HG03060 (cell line): Measurements from ENCODE around the gene MYLK4.
A peak's percentile ranks its signal among the peaks of the same experiment; 100 is the strongest.

Source experiments
- ATAC-seq: cut with Tn5 transposase; IDR thresholded peaks from one replicate; pipeline ENCODE4 v1.9.1; 2021; ENCODE audit warnings: low read depth, moderate number of reproducible peaks; ENCODE audit not compliant: unreplicated experiment

Gene MYLK4

DNA sequence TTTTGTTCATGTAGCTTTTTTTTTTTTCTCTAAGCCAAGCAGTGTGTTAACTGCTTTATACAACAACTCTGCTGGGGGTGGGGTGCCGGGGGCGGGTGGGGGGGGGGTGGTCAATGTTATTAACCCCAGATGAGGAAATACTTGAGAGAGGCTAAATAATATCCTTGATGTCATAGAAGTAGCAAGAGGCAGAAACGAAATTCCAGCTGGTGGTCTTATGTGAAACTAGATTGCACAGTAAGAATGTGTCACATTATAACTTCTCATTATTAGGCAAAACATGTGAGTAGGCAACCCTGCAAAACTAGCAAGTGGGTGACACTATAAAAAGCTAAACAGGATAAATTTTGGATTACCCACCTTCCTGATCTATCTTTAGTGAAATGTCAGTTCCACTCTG, 12.8 kb downstream of the MYLK4 start:
- ATAC-seq, result no peak

DNA sequence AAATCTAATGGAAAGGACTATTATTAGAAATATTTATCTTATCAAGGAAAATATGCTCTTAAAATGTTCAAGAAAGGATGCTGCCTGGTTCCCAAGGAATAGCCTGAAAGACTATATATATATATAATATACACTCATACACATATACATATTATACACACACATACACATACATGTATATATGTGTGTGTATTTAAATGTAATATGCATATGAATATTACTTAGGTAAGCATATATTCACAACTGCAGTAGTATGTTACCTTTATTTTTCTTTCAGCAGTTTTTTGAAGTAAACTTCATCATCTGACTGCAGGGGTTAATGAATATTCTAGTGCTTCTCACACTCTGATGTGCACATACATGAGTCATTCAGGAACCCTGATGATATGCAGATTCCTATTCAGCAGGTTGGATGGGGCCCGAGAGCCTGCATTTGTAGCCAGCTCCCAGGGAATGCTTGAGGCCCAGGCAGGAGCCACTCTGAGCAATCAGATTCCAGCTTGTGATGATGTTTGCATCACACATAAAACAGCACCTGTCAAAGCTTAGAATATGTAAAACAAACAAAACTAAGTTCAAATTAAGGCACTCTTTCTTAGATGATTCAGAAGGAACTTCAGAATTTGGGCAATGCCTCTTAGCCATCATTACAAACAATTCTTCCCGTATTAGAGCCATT, 16.1 kb downstream of the MYLK4 start:
- no peak for ATAC-seq

GRCh38 chr6:2733736-2734480, 16.8 kb downstream of the MYLK4 start:
- ATAC-seq, result no peak

DNA sequence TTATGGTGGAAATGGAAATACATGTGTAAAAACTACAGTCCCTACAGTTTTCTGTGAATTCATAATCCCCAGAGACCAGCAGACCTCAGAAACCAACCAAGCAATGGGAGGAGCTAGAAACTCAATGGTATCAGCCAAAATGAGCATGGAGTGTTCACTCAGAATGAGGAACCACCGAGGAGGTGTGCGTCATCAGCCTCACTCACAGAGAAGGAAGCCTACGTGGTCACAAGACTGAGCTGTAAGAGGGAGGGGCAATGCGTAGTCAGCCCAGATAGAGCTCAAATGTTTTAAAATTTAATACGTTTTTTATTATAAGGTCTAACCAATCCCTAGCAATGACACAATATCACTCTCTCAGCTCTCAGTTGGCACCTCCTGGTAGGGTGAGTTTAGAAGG, 17.4 kb downstream of the MYLK4 start:
- ATAC-seq, result peak; percentile 87

DNA sequence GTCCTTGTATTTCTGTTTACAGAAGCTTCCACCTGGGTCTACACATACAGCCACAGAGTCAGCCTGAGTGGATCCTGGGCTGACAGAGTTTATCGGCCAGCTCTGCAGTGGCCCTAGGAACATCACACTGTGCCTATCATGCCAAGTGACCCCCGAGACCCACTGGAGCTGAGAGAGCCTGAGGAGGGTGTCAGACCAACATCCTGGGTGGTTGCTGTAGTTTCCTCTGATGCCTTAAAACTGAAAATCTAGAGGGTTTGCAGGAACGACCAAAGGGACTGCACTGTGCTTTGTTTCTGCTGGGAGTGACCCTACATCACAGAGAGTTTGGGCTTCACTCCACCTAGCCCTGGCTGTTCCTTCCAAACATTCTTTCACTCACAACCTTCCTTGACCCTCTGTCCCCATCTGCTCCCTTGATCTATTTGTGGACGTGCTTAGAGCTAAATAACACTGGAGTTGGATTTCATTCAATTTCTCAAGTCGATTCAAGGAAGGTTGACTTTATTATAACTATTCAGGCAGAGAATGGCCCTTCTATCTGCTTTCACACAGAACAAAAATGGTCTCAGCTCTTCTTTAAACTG, 18.1 kb downstream of the MYLK4 start:
- ATAC-seq, result no peak

GRCh38 chr6:2731281-2731909, 19.3 kb downstream of the MYLK4 start:
- ATAC-seq, result no peak

- no peak for ATAC-seq
Measured at GRCh38 chr6:2730353-2731107, 20.2 kb downstream of the MYLK4 start.

DNA sequence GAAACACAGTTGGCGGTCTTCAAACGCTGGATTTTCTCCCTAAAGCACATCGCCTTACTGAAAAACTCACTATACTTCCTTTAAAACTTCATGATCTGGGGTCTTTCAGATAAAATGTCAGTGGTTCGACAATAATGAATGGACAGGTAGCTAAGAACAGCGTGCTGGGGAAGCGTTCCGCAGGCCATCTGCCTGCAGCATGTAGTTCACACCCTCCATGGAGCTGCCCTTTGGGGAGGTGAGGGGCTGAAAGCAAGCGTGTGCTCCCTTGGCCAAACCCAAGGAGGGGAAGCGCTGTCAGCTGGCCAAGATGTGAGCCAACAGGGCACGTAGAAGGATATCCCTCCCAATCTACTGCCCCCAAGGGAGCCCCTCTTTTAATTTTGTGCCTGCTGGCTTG, 20.8 kb downstream of the MYLK4 start:
- no peak for ATAC-seq

GRCh38 chr6:2725999-2726567, 24.6 kb downstream of the MYLK4 start:
- no peak for ATAC-seq

DNA sequence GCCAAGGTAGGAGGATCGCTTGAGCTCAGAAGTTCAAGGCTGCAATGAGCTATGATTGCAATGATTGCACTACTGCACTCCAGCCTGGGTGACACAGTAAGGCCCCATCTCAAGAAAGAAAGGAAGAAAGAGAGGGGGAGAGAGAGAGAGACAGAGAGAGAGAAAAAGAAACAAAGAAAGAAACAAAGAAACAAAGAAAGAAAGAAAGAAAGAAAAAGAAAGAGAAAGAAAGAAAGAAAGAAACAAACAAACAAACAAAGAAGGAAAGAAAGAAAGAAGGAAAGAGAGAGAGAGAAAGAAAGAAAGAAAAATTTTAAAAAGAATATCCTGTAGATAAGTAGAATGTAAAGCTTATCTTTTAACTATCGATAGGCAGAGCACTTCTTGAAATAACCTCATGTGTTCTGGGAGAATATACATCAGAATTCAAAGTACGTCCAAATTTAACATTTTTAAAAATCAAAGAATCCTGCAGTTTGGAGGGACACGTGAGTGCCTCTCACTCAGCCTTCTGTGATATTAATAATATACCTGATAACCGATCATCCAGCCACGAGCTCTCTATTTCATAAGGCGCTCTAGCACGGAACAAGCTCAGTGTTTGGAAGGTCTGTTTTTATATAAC, 25.2 kb downstream of the MYLK4 start:
- no peak for ATAC-seq

DNA sequence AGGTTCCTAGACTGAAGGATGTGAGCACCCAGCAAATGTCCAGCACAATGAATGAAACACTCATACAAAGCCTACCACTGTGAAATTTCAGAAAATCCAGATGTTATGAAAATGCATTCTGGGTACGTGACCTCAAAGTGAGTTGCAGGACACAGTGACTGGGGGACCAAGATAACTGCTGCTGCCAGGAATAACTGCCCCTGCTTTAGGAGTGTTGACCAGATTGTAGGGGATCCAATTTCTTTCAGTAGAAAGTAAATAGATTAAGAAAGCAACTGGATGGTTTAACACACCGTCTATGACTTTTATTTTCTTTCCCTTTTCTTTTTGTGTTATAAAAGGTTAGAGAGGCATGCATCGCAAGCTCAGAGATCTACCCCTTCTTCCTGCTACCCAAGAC, 29.5 kb downstream of the MYLK4 start:
- ATAC-seq, result no peak

DNA sequence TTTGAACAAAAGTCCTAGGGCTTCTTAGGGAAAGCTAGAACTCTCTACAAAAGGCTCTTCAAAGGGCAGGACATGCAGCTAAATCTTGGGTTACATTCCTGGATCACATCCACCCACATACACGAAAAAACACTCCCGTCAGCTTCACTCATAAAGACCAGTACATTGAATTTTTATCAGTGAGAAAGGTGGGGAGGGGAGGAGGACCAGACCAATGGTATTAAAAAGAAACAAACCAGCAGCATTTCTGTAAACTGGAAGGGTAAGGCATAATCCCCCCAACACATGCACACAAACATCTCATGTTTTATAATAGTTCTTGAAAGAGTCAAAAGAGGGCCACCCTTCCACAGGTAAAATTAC, 31.6 kb downstream of the MYLK4 start:
- ATAC-seq, result no peak

DNA sequence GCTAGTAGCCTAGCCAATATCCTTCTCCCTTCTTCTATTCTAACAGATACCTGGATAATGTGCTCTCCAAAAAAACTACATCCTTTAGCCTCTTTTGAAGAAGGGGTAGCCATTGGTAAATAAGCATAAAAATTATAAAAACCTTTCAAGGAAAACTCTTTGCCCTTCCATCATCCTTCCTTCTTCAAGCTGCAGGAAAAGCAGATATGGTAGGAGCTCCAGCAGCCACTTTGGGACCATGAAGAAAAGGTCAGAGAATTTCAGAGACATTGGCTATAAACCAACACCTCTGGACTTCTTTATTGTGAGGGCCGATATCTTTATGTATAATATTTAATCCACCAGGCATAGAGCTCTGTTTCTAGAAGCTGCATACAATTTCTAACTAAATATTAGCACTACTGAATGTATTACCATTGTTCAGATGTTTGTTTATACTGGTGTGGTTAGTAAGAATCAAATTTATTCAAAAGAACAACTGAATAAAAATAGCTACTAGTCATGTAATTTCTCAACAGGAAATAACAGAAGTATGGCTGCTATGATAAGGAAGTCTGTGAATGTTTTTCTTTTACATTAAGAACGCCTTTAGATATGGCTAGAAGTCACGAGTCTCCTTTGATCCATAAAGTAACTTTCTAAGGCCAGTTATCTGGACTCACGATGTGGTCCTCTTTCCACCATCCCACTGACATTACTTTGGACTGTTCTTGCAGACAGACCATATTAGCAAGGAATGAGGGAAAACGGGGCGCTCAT, 32.2 kb downstream of the MYLK4 start:
- no peak for ATAC-seq

DNA sequence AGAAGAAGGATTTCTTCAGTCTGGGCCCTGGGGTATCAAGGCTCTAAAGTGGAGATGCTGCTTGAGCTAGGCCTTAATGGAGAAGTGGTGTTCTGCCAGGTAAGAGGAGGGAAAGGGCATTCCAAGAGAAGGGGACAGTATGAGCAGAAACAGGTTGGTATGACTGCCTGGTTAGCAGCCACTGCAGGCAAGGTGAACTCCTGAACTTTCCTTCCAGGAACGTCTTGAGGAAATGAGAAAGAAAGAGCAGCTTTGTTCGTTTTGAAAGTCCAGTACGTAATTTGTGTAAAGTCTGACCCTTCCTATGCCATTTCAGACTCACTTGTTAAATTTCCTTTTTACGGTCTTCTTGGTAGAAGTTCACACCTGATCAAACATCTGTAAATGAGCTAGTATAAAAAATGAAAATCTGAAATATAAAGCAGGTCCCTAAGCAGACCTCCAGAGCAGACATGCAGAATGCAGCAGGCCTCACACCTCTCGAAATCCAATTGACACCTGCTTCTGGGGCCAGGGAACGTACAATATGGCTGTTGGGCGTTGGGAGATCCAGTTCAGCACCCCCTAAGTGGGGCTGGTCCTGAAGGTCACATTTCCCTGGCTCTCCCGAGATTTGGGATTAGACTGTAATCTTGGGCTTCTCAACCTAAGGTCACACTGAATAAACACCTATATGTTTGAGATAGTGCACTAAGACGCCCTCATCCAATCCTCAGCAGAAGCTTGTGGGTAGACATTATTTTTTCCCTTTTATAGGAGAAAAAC, 33.6 kb downstream of the MYLK4 start:
- no peak for ATAC-seq

DNA sequence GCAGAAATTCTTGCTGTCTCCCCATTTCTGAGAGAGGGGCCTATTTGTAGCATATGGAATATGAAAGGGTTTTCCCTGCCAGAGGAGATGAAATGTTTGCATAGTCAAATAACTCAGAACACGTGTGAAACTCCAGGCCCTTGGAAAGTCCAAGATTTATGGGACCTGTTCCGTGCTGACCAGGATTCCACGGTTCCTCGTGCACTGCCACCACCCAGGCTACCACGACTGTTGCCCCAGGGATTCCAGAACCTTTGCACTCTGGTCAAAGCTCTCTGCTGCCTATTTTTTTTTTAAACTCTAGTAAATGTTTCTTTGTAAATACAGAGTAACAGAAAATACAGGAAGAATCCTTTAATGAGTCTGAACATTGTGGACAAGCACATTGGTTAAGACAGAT, 35.0 kb downstream of the MYLK4 start:
- no peak for ATAC-seq

DNA sequence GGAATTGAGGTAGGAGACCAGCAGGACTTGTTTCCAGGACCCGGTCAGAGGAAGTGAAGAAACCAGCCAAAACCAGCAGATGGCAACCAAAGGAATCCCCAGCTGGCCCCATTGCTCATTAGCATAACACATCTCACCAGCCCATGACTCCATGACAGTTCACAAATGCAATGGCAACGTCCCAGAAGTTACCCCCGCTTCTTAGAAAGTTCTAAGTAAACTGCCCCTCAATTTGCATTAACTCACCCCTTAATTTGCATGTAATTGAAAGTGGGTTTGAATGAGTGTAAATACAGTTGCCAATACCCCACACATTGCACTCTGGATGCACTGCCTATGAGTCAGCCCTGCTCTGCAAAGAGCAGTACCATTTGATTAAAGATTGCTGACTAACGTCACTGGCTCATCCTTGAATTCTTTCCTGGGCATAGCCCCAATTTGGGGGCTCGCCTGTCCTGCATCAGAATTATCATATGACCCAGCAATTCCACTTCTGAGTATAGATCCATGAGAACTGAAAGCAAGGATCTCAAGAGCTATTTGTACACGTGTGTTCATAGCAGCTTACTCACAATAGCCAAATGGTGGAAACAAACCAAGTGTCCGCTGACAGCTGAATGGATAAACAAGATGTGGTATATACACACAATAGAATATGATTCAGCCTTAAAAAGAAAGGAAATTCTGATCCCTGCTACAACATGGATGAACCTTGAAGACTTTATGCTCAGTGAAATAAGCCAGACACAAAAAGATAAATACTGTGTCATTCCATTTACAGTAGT, 36.4 kb downstream of the MYLK4 start:
- no peak for ATAC-seq

GRCh38 chr6:2713473-2714110, 37.1 kb downstream of the MYLK4 start:
- no peak for ATAC-seq
